ENCODE data around the gene TNN.

DNA sequence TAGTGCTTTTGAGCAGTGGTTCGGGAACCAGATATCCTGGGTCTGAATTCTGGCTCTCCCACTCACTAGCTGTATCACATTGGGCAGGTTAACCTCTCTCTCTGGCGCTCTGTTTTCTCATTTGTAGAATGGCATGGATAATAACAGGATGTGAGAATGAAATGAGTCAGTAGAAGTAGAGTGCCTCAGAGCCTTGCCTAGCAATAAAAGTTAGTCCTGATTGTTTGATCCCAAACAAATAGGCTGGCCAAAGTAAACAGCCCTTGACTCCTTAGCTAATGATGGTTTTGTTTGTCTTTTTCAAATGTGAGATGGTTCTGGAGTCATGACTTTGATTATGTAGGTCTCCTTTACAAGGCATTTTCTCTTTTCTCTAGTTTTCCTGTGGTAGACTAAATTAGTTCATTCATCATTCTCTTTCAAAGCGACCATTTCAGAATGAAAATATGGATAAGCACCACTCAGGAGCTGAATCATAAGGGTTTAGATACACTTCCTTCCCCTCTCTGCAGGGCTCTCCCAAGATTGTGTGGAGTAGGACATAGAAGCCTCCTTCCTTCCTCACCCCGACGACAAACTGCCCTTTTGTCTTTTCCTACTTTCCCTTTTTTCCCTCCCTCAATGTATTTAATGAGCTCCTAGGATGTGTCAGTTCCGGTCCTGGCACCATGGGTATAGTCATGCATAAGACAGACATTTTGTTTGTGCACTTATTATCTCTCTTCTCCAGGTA, 101.8 kb downstream of the TNN start:
- TF ChIP-seq, protein P1, sequence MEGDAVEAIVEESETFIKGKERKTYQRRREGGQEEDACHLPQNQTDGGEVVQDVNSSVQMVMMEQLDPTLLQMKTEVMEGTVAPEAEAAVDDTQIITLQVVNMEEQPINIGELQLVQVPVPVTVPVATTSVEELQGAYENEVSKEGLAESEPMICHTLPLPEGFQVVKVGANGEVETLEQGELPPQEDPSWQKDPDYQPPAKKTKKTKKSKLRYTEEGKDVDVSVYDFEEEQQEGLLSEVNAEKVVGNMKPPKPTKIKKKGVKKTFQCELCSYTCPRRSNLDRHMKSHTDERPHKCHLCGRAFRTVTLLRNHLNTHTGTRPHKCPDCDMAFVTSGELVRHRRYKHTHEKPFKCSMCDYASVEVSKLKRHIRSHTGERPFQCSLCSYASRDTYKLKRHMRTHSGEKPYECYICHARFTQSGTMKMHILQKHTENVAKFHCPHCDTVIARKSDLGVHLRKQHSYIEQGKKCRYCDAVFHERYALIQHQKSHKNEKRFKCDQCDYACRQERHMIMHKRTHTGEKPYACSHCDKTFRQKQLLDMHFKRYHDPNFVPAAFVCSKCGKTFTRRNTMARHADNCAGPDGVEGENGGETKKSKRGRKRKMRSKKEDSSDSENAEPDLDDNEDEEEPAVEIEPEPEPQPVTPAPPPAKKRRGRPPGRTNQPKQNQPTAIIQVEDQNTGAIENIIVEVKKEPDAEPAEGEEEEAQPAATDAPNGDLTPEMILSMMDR (IDR thresholded peaks at IDR 0.05), result no peak
- TF ChIP-seq POLR2AphosphoS5 (IDR thresholded peaks at IDR 0.05), result peak; percentile 47
- no peak for TF ChIP-seq POLR2A (IDR thresholded peaks at IDR 0.05)
